ENCODE measurements around the gene RP9.

GRCh38 chr7:33100770-33101169, 8.4 kb downstream of the RP9 start:
- TF ChIP-seq CTCF (conservative IDR thresholded peaks at IDR 0.05 in 1 of 2, IDR thresholded peaks at IDR 0.05 in 1 of 2; ENCODE audit: low read depth in 1 of 2, low read length in 2 of 2) (no peak), EZH2 (IDR thresholded peaks at IDR 0.05; ENCODE audit: low read length, missing control alignments) (no peak)

Measured in fibroblast of lung (primary cell).